IMR-90 (cell line): ENCODE data around the gene CUBN. TPM values are rescaled to one million over a fixed set of nuclear protein-coding genes. Genes with fewer than 3 reads are reported as not detected.
"Not testable (repeated sequence)": the region's sequence is repeated elsewhere in the genome, so short reads cannot be mapped to it uniquely, and the experiment has no call there.

Experiments
- ATAC-seq: fragments of 200-7000 bp; cut with Tn5 transposase; 2 replicates; pipeline ENCODE4 v1.9.1; 2020; ENCODE audit warnings: low read depth, mild to moderate bottlenecking, moderate library complexity
- BruUV-seq: library from RNA; stranded (reverse); fragments of 400-500 nt; replicated peaks from 2 replicates; lab custom pipeline; 2021; lab: Mats Ljungman, UMichigan
- CTCF ChIA-PET: fragments of 300-600 bp; formaldehyde crosslinking; extraction: SDS; loops from one replicate; lab custom pipeline; 2021; ENCODE audit warnings: antibody characterized with exemption; lab: Yijun Ruan, JAX
- POLR2A ChIA-PET: fragments of 300-600 bp; sonication (Branson Sonifier 250); formaldehyde crosslinking; loops from one replicate; lab custom pipeline; 2022; ENCODE audit warnings: antibody characterized with exemption; ENCODE audit not compliant: unreplicated experiment; lab: Charles Lee
- DNase-seq: peaks from one replicate; pipeline ENCODE4 v3.0.0; 2013
- H2AFZ ChIP-seq: replicated peaks from 2 replicates; pipeline ENCODE3; 2013; ENCODE audit warnings: low read length, mild to moderate bottlenecking; ENCODE audit not compliant: poor library complexity
- H2AK5ac ChIP-seq: 2 replicates; pipeline ENCODE4 v1.6.1; 2013; ENCODE audit warnings: low read depth, low read length, inconsistent platforms
- H2AK9ac ChIP-seq: replicated peaks from 2 replicates; pipeline ENCODE3; 2013; ENCODE audit warnings: mild to moderate bottlenecking, low read depth, low read length, moderate library complexity; ENCODE audit not compliant: poor library complexity
- H2BK120ac ChIP-seq: 2 replicates; pipeline ENCODE4 v1.6.1; 2013; ENCODE audit warnings: low read depth, low read length, inconsistent platforms
- H2BK15ac ChIP-seq: 3 replicates; pipeline ENCODE4 v1.6.1; 2013; ENCODE audit warnings: low read depth, low read length, inconsistent platforms
- H2BK20ac ChIP-seq: 2 replicates; pipeline ENCODE4 v1.6.1; 2013; ENCODE audit warnings: low read depth, mild to moderate bottlenecking, inconsistent platforms, low read length, moderate library complexity
- H2BK5ac ChIP-seq: 2 replicates; pipeline ENCODE4 v1.6.1; 2013; ENCODE audit warnings: mild to moderate bottlenecking, low read depth, low read length, inconsistent platforms; ENCODE audit not compliant: poor library complexity, severe bottlenecking
- H3K14ac ChIP-seq: replicated peaks from 2 replicates; pipeline ENCODE4 v1.6.1; 2013; ENCODE audit warnings: low read depth, low read length, inconsistent platforms
- H3K18ac ChIP-seq: 2 replicates; pipeline ENCODE4 v1.6.1; 2013; ENCODE audit warnings: low read depth, low read length, control low read depth
- H3K23ac ChIP-seq: 2 replicates; pipeline ENCODE4 v1.6.1; 2013; ENCODE audit warnings: low read depth, low read length, inconsistent platforms
- H3K27ac ChIP-seq: 2 replicates; pipeline ENCODE4 v1.5.1; 2013; ENCODE audit warnings: mild to moderate bottlenecking, control low read depth, low read length; ENCODE audit not compliant: insufficient read depth
- H3K27me3 ChIP-seq: 2 replicates; pipeline ENCODE4 v1.6.1; 2013; ENCODE audit warnings: low read length; ENCODE audit not compliant: control insufficient read depth, insufficient read depth
- H3K36me3 ChIP-seq: 2 replicates; pipeline ENCODE4 v1.6.1; 2013; ENCODE audit warnings: low read length, mixed read lengths; ENCODE audit not compliant: control insufficient read depth, insufficient read depth
- H3K4ac ChIP-seq: 2 replicates; pipeline ENCODE4 v1.6.1; 2013; ENCODE audit warnings: low read depth, low read length, inconsistent platforms
- H3K4me1 ChIP-seq: 2 replicates; pipeline ENCODE4 v1.6.1; 2013; ENCODE audit warnings: low read length, mixed read lengths; ENCODE audit not compliant: control insufficient read depth, insufficient read depth
- H3K4me2 ChIP-seq: 2 replicates; pipeline ENCODE4 v1.6.1; 2013; ENCODE audit warnings: low read depth, mild to moderate bottlenecking, control low read depth, low read length, moderate library complexity
- H3K4me3 ChIP-seq: 2 replicates; pipeline ENCODE4 v1.5.1; 2013; ENCODE audit warnings: low read depth, mild to moderate bottlenecking, control low read depth, low read length, moderate library complexity; ENCODE audit not compliant: insufficient read depth
- H3K56ac ChIP-seq: 2 replicates; pipeline ENCODE4 v1.6.1; 2013; ENCODE audit warnings: low read length, inconsistent platforms; ENCODE audit not compliant: insufficient read depth; ENCODE audit errors: extremely low read depth
- H3K79me1 ChIP-seq, 2 experiments: 2 replicates each; pipeline ENCODE4 v1.6.1; 2013; ENCODE audit warnings: low read length in 2 of 2, inconsistent platforms in 1 of 2, low read depth in 1 of 2
- H3K9ac ChIP-seq: 2 replicates; pipeline ENCODE4 v1.6.1; 2013; ENCODE audit warnings: low read depth, low read length, control low read depth
- H3K9me1 ChIP-seq: 2 replicates; pipeline ENCODE4 v1.6.1; 2013; ENCODE audit warnings: low read length, inconsistent platforms; ENCODE audit not compliant: insufficient read depth
- H3K9me3 ChIP-seq: 2 replicates; pipeline ENCODE4 v1.6.1; 2013; ENCODE audit warnings: low read length; ENCODE audit not compliant: control insufficient read depth, insufficient read depth
- H4K20me1 ChIP-seq: 2 replicates; pipeline ENCODE4 v1.6.1; 2013; ENCODE audit warnings: low read length, inconsistent platforms; ENCODE audit not compliant: insufficient read depth
- H4K5ac ChIP-seq: 2 replicates; pipeline ENCODE4 v1.6.1; 2013; ENCODE audit warnings: mild to moderate bottlenecking, low read depth, low read length, control low read depth
- H4K8ac ChIP-seq, 2 experiments: 2 replicates each; pipeline ENCODE4 v1.6.1; 2013; ENCODE audit warnings: low read depth in 2 of 2, low read length in 2 of 2, control low read depth in 1 of 2, inconsistent platforms in 1 of 2
- H4K91ac ChIP-seq: 2 replicates; pipeline ENCODE4 v1.6.1; 2013; ENCODE audit warnings: low read depth, low read length, inconsistent platforms; ENCODE audit not compliant: insufficient read depth
- FOS ChIP-seq: fragments of 150-350 bp; IDR thresholded peaks from 2 replicates; pipeline ENCODE4 v1.6.1; 2016; ENCODE audit warnings: low read depth, low read length
- WGBS, 2 experiments: methylation state at CpG; one replicate each; pipeline versions ENCODE4 v1.1.5 to v1.1.7; 2013; ENCODE audit warnings: missing lambda C conversion rate in 2 of 2; ENCODE audit not compliant: insufficient read length in 1 of 2; ENCODE audit errors: extremely low coverage in 2 of 2; 5-methylcytosine and 5-hydroxymethylcytosine counted together
- dilution Hi-C: fragments of 300-500 bp; cut with HindIII; formaldehyde crosslinking; loops from one replicate; pipeline ENCODE4 v1.14.3; 2018; ENCODE audit warnings: low sequenced_read_pairs; ENCODE audit not compliant: unreplicated experiment
- in situ Hi-C: fragments of 300-500 bp; cut with MboI; formaldehyde crosslinking; loops from 3 replicates; pipeline ENCODE4 v1.14.3; 2019; ENCODE audit warnings: low sequenced_read_pairs, inconsistent platforms, mixed read lengths
- intact Hi-C: fragments of 100-400 bp; cut with micrococcal nuclease; formaldehyde crosslinking; loops from 2 replicates; pipeline ENCODE4 v1.10.0; 2022
- polyA plus RNA-seq, 3 experiments: library from polyadenylated mRNA; depleted of rRNA; stranded (reverse); fragments of >200 nt; gene quantifications; 2 replicates each; pipeline ENCODE4 v1.2.3, GENCODE V29; 2012; ENCODE audit warnings: low replicate concordance in 1 of 3
- total RNA-seq: library from RNA; depleted of rRNA; stranded (reverse); fragments of >200 nt; gene quantifications from 2 replicates; pipeline ENCODE4 v1.2.3, GENCODE V29; 2012

The CUBN gene
- total and polyA plus RNA-seq, 2 of the 4 experiments (the other 2 are of a cell fraction), result 0.19 to 0.54 TPM

DNA sequence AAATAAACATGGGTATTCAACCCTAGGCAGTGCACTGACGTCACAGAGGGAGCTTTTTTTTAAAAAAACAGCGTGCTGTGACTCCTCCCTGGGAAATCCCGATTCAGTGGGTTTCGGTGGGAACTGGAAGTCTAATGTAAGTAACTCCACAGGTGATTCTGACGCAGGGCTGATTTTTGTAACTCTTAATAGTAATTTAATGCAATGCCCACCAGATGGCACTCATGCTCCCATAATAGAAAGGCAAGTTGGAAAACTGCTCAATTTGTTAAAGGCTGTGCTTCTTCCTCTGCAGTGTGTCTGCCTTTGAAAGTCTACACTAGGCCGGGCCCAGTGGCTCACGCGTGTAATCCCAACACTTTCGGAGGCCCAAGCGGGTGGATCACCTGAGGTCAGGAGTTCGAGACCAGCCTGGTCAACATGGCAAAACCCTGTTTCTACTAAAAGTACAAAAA is 301.5 kb downstream of the CUBN start (continued):
- TF ChIP-seq FOS, result no peak

DNA sequence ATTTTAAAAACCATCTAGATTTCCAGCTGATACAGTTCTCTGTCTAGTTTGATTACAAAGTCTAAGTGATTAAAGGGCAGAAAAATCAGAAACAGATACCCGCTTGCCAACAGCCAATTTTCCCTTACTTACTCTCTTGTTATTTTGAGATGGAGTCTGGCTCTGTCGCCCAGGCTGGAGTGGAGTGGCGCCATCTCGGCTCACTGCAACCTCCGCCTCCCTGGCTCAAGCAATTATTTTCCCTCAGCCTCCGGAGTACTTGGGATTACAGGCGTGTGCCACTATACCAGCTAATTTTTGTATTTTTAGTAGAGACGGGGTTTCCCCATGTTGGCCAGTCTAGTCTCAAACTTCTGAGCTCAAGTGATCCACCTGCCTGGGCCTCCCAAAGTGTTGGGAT is 302.1 kb downstream of the CUBN start:
- H3K14ac ChIP-seq, dilution Hi-C loops, H3K27me3 ChIP-seq, DNase-seq, intact Hi-C loops, H2AFZ ChIP-seq, H3K23ac ChIP-seq, H3K18ac ChIP-seq, H2BK20ac ChIP-seq, BruUV-seq, H3K9me3 ChIP-seq, ATAC-seq, H3K4me2 ChIP-seq, H3K4me1 ChIP-seq, H2AK5ac ChIP-seq, H2AK9ac ChIP-seq, H4K20me1 ChIP-seq, H3K4me3 ChIP-seq, H2BK5ac ChIP-seq, POLR2A ChIA-PET, H4K8ac ChIP-seq, H3K4ac ChIP-seq, H3K56ac ChIP-seq, H3K36me3 ChIP-seq, H2BK15ac ChIP-seq, H3K27ac ChIP-seq, H3K9me1 ChIP-seq, H4K5ac ChIP-seq, H2BK120ac ChIP-seq, H3K79me1 ChIP-seq, H4K91ac ChIP-seq, H3K9ac ChIP-seq: not testable (repeated sequence)
- CTCF ChIA-PET, result interaction anchor here (0.6 to 1.1 kb wide), 3 partner anchors 10 to 927 kb away, joined by 3 to 4 read pairs (median 3); partner anchors contain the start of gene RSU1
- in situ Hi-C loops, result loop anchor here (5.0 to 25.0 kb wide), 3 partner anchors 600 to 1410 kb away; partner anchors contain the start of gene HACD1
- WGBS, 2 experiments, result no CpG with 5 or more reads among the region's 8 CpGs
